ENCODE measurements around the gene RNASEH2B.

GRCh38 chr13:50940509-50940908 is 30.9 kb downstream of the RNASEH2B start:
- no peak for TF ChIP-seq ZNF274 (IDR thresholded peaks at IDR 0.05; ENCODE audit: low read depth, low read length)
- no peak for TF ChIP-seq YY1 (IDR thresholded peaks at IDR 0.05; ENCODE audit: insufficient read depth, insufficient read length)
